Measurements from ENCODE around the gene HOXB3.
"Not testable (repeated sequence)": the region's sequence is repeated elsewhere in the genome, so short reads cannot be mapped to it uniquely, and the experiment has no call there.

The HOXB3 gene

GRCh38 chr17:48515925-48516900 lies 73.8 kb downstream of the HOXB3 start:
- no peak for DNase-seq

DNA sequence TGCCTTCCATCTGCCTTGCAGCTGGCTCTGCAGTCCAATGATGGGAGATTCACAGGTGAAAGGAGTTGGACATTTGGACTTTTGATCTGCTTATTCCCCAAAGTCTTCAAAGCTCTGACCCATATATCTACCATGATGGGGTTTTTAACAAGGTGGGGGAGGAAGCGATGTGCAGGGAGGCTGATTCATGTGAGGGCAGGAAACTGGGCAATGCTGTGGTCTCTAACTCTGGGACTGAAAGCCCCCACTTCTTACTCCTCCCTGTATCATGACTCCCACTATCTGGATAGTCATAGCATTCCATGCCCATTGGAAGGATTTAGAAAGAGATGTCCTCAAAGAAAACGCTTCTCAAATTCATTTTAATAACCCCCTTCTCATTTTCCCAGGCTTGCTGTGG lies 75.6 kb downstream of the HOXB3 start:
- no peak for DNase-seq

- DNase-seq: peak; percentile 73
These were observed 76.2 kb downstream of the HOXB3 start for GRCh38 chr17:48513666-48514455.

DNA sequence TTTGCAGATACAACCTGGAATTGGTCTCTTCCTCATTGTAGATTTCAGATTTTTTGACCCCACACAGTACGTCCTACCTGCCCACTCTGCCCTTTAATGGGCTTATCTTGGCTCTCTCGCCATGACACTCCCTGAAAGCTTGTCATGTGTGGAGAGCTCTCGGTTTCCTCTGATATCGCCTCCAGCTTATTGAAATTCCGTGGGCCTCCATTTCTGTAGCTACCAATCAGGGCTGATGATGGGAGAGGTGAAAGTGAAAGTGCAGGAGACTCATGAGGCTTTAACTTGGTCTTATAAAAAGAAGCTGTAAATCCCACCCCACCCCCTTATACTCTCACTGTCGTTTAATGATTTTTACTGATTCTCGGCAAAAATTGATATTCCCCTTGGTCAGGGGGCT lies 76.9 kb downstream of the HOXB3 start:
- DNase-seq: peak; percentile 91

- no peak for DNase-seq
These were observed 79.1 kb downstream of the HOXB3 start for GRCh38 chr17:48510761-48511604.

GRCh38 chr17:48510381-48510760 lies 79.7 kb downstream of the HOXB3 start:
- DNase-seq: no peak

DNA sequence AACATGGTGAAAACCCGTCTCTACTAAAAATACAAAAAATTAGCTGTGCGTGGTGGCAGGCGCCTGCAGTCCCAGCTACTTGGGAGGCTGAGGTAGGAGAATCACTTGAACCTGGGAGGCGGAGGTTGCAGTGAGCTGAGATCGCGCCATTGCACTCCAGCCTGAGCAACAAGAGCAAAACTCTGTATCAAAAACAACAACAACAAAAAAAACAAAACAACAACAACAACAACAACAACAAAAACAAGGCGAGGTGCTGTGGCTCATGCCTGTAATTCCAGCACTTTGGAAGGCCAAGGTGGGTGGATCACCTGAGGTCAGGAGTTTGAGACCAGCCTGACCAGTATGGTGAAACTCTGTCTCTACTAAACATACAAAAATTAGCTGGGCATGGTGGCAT lies 80.3 kb downstream of the HOXB3 start:
- DNase-seq: not testable (repeated sequence)

GRCh38 chr17:48506246-48506645 lies 83.8 kb downstream of the HOXB3 start:
- DNase-seq: no peak

DNA sequence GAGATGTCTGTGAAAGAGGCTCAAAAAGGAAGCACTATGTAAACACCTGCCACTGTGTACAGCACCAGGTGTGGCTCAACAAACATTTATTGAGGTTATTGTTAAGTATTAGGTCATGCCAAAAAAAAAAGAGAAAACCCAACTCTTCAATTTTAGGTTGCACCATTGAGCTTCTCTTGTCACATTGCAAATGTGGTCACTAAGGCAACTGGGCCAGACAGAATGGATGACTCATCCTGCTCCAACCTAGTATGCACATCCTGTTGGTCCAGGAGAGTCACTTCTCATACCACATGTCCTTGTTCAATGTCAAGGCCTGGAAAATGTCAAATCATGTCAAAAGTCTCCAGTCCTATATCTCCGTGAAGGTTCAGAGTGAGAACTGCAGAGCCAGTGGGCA lies 84.3 kb downstream of the HOXB3 start:
- DNase-seq: peak; percentile 72

- DNase-seq: no peak
These were observed 85.1 kb downstream of the HOXB3 start for GRCh38 chr17:48504953-48505352.

- DNase-seq: no peak
These were observed 86.3 kb downstream of the HOXB3 start for GRCh38 chr17:48503747-48504146.

- DNase-seq: no peak
These were observed 87.1 kb downstream of the HOXB3 start for GRCh38 chr17:48502901-48503300.

DNA sequence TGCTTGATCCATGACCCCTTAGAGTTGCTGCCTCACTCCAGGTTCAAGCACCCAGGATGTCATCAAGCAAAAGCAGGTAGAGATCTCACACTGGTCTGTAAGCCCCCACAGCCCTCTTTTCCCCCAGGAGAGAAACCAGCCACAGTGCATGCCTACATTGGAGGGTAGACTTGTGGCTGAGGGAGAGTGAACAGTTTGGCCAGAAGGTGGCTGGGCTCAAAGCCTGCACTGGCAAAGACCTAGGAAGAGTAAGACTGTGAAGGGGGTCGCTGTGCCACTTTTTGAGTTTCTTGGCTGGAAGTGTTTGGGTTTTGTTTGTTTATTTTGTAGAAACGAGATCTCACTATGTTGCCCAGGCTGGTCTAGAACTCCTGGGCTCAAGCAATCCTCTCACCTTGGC lies 87.7 kb downstream of the HOXB3 start:
- no peak for DNase-seq

GRCh38 chr17:48500435-48501426 lies 89.3 kb downstream of the HOXB3 start:
- no peak for DNase-seq

DNA sequence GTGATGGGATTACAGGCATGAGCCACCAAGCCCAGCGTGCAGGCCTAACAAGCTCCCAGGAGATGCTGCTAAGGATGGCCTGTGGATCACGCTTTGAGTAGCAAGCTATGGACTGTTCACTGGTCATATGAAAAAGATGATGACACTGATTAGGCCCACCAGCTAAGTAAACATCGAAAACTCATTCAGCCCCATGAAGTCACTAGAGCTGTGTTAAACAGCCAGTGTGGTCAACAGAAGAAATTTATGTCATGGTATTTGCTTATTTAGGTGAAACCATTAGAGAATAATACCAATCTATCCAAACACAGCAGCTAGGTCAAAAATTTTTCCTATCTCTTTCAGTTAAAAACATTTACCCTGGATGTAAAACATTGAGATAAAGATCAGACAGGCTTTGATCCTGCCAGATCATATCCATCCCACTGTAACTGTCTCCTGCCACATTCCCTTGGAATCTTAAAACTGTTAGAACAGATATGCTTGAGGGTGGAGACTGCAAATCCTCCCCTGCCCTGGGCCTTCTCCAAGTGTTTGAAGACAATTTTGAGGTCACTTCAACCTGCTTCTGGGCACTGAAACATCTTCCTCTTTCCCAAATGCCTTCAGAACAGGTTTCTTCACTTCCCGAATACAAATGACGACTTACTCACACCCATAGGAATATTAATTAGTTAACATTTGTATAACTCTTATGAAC lies 90.2 kb downstream of the HOXB3 start:
- no peak for DNase-seq

- DNase-seq: no peak
These were observed 90.8 kb downstream of the HOXB3 start for GRCh38 chr17:48499248-48499647.
